B cell (primary cell): ENCODE results near the gene ALDOA. TPM values are rescaled to one million over a fixed set of nuclear protein-coding genes. Genes with fewer than 3 reads are reported as not detected.

Experiments used
- ATAC-seq: fragments of 200-7000 bp; cut with Tn5 transposase; one replicate; pipeline ENCODE4 v1.10.0; 2021; ENCODE audit warnings: low read depth, mild to moderate bottlenecking, moderate number of reproducible peaks, moderate library complexity
- CTCF ChIA-PET: fragments of 350-600 bp; sonication (Branson Sonifier 250); formaldehyde crosslinking; loops from one replicate; lab custom pipeline; 2021; ENCODE audit warnings: antibody characterized with exemption, inconsistent platforms; lab: Charles Lee
- POLR2A ChIA-PET: fragments of 350-600 bp; sonication (Branson Sonifier 250); formaldehyde crosslinking; loops from one replicate; lab custom pipeline; 2021; ENCODE audit warnings: antibody characterized with exemption; lab: Charles Lee
- DNase-seq: peaks from one replicate; pipeline ENCODE4 v3.0.0; 2013
- H2AFZ ChIP-seq: 2 replicates; pipeline ENCODE4 v1.6.1; 2012; ENCODE audit warnings: mild to moderate bottlenecking, low read depth, low read length; ENCODE audit not compliant: insufficient read depth, poor library complexity, severe bottlenecking
- H3K27ac ChIP-seq, 2 donors: 1 replicate in 1 of 2; 2 replicates in 1 of 2; pipeline ENCODE4 v1.5.1; 2012 to 2013; ENCODE audit warnings: low read length in 2 of 2, mild to moderate bottlenecking in 2 of 2, moderate library complexity in 1 of 2
- H3K27me3 ChIP-seq, 4 experiments: fragments of 200-600 bp in 1 of 4; sonication (generic) in 1 of 4; replicated peaks in 1 of 4; 1 replicate in 2 of 4; 2 replicates in 2 of 4; pipeline versions ENCODE4 v1.6.1 to v1.7.0; 2013 to 2016; ENCODE audit warnings: low read length in 3 of 4, mild to moderate bottlenecking in 2 of 4, mixed read lengths in 1 of 4, moderate library complexity in 1 of 4; ENCODE audit not compliant: insufficient read depth in 4 of 4, control insufficient read depth in 3 of 4; ENCODE audit errors: control extremely low read depth in 1 of 4
- H3K36me3 ChIP-seq, 2 experiments: replicated peaks in 1 of 2; 1 replicate in 1 of 2; 2 replicates in 1 of 2; pipeline versions ENCODE4 v1.6.1 to v1.7.1; 2013; ENCODE audit warnings: low read length in 1 of 2; ENCODE audit not compliant: insufficient read depth in 2 of 2, control insufficient read depth in 1 of 2; ENCODE audit errors: control extremely low read depth in 1 of 2, extremely low read depth in 1 of 2
- H3K4me1 ChIP-seq, 2 donors: fragments of 200-600 bp in 1 of 2; sonication (generic) in 1 of 2; 1 replicate in 1 of 2; 2 replicates in 1 of 2; pipeline versions ENCODE4 v1.5.1 to v1.6.1; 2013 to 2017; ENCODE audit warnings: low read length in 2 of 2; ENCODE audit not compliant: control insufficient read depth in 2 of 2, insufficient read depth in 2 of 2
- H3K4me2 ChIP-seq: replicated peaks from 2 replicates; pipeline ENCODE3; 2012; ENCODE audit warnings: mild to moderate bottlenecking, low read depth, low read length; ENCODE audit not compliant: poor library complexity, severe bottlenecking
- H3K4me3 ChIP-seq, 5 experiments: fragments of 200-600 bp in 1 of 5; sonication (generic) in 1 of 5; 1 replicate in 3 of 5; 2 replicates in 2 of 5; pipeline versions ENCODE4 v1.5.1 to v1.7.0; 2011 to 2016; ENCODE audit warnings: low read length in 4 of 5, mild to moderate bottlenecking in 4 of 5, low read depth in 2 of 5, control low read depth in 1 of 5, moderate library complexity in 1 of 5; ENCODE audit not compliant: insufficient read depth in 1 of 5; ENCODE audit errors: control extremely low read depth in 1 of 5, extremely low read depth in 1 of 5
- H3K79me2 ChIP-seq: fragments of 200-600 bp; sonication (generic); one replicate; pipeline ENCODE4 v1.6.0; 2016; ENCODE audit warnings: low read length; ENCODE audit not compliant: control insufficient read depth, insufficient read depth
- H3K9ac ChIP-seq: fragments of 200-600 bp; sonication (generic); 2 replicates; pipeline ENCODE4 v1.6.1; 2017; ENCODE audit warnings: mild to moderate bottlenecking, low read length, moderate library complexity
- H3K9me3 ChIP-seq, 3 donors: one replicate each; pipeline versions ENCODE4 v1.6.1 to v1.7.1; 2013; ENCODE audit warnings: low read length in 2 of 3; ENCODE audit not compliant: control insufficient read depth in 2 of 3, insufficient read depth in 1 of 3; ENCODE audit errors: control extremely low read depth in 1 of 3
- H4K20me1 ChIP-seq: 2 replicates; pipeline ENCODE4 v1.6.0; 2012; ENCODE audit warnings: mild to moderate bottlenecking, low read length; ENCODE audit not compliant: insufficient read depth, control insufficient read depth, poor library complexity, severe bottlenecking
- H3K27ac Mint-ChIP-seq: one replicate; pipeline ENCODE4 v1.8.0; 2021; ENCODE audit warnings: mixed read lengths
- H3K27me3 Mint-ChIP-seq: one replicate; pipeline ENCODE4 v1.8.0; 2021; ENCODE audit warnings: mixed read lengths
- H3K4me1 Mint-ChIP-seq: one replicate; pipeline ENCODE4 v1.8.0; 2021; ENCODE audit warnings: mixed read lengths
- H3K4me3 Mint-ChIP-seq: one replicate; pipeline ENCODE4 v1.8.0; 2021; ENCODE audit warnings: mixed read lengths
- H3K9me3 Mint-ChIP-seq: one replicate; pipeline ENCODE4 v1.8.0; 2022; ENCODE audit warnings: mixed read lengths; ENCODE audit not compliant: insufficient read depth
- CTCF ChIP-seq: fragments of 200-600 bp; IDR thresholded peaks from one replicate; pipeline ENCODE4 v1.8.0; 2022; ENCODE audit warnings: antibody characterized with exemption, mild to moderate bottlenecking
- EZH2 ChIP-seq: IDR thresholded peaks from 2 replicates; pipeline ENCODE4 v1.6.1; 2012; ENCODE audit warnings: borderline replicate concordance, low read depth, mild to moderate bottlenecking, moderate library complexity, low read length; ENCODE audit not compliant: insufficient read depth, poor library complexity, severe bottlenecking
- WGBS: methylation state at CpG from one replicate; pipeline ENCODE4 v1.1.5; 2013; ENCODE audit warnings: missing lambda C conversion rate; ENCODE audit not compliant: insufficient coverage; 5-methylcytosine and 5-hydroxymethylcytosine counted together
- intact Hi-C: fragments of 100-400 bp; cut with micrococcal nuclease; formaldehyde crosslinking; loops from one replicate; pipeline ENCODE4 v1.10.0; 2022
- polyA plus RNA-seq: library from polyadenylated mRNA; depleted of rRNA; stranded (reverse); fragments of >200 nt; gene quantifications from 2 replicates; pipeline ENCODE4 v1.2.3, GENCODE V29; 2012
- total RNA-seq, 2 donors: library from RNA; stranded (reverse); fragments of 120-200 nt in 1 of 2; gene quantifications; 1 replicate in 1 of 2; 2 replicates in 1 of 2; pipeline versions ENCODE4 v1.2.3 to v1.2.4, GENCODE V29; 2013 to 2022

ALDOA gene
- total and polyA plus RNA-seq, 2 donors (not counting 1 experiment from before 2014, with no cell fraction given): 329 to 343 TPM

- H3K4me3 Mint-ChIP-seq: no peak overlapping the region
- no peak for DNase-seq
- H3K27ac Mint-ChIP-seq: no peak overlapping the region
- Histone ChIP-seq H3K79me2 (no peaks in the 10 kb centered on the region), H3K27ac (no peak overlapping the region), H3K4me3 (no peak overlapping the region), H4K20me1 (no peaks in the 10 kb centered on the region), H3K27me3 (peaks cover 0 to 5% (median 0%) of the 10 kb centered on the region in 4 experiments), H3K36me3 (no peaks in the 10 kb centered on the region), H2AFZ (no peak overlapping the region), H3K9ac (no peak overlapping the region), H3K9me3 (no peaks in the 10 kb centered on the region), H3K4me1 (no peaks in the 10 kb centered on the region), H3K4me2 (no peak overlapping the region)
- no peak for ATAC-seq
- ChIA-PET POLR2A (no interaction called here), CTCF (no interaction called here)
- no peaks in the 10 kb centered on the region for H3K4me1 Mint-ChIP-seq
- no peaks in the 10 kb centered on the region for H3K9me3 Mint-ChIP-seq
- no CpG with 5 or more reads among the region's 1 CpG for WGBS
- TF ChIP-seq EZH2 (no peak), CTCF (no peak)
- intact Hi-C loops: no loop called here
- peaks cover 7% of the 10 kb centered on the region for H3K27me3 Mint-ChIP-seq
Measured at GRCh38 chr16:30046588-30046987, 19.0 kb upstream of the ALDOA start.

- CTCF ChIA-PET: interaction anchor here (1.0 to 1.1 kb wide), 2 partner anchors 42 to 360 kb away, joined by 3 to 4 read pairs; partner anchors contain the start of gene TBX6
- H3K4me3 ChIP-seq: no peak overlapping the region
- H3K27ac ChIP-seq: no peak overlapping the region
- H3K9ac ChIP-seq: no peak overlapping the region
- Mint-ChIP-seq H3K27ac (no peak overlapping the region), H3K9me3 (no peaks in the 10 kb centered on the region), H3K27me3 (peaks cover 7% of the 10 kb centered on the region), H3K4me1 (peaks cover 13% of the 10 kb centered on the region), H3K4me3 (no peak overlapping the region)
- H3K4me2 ChIP-seq: no peak overlapping the region
- no peaks in the 10 kb centered on the region for H3K9me3 ChIP-seq
- intact Hi-C loops: no loop called here
- no peaks in the 10 kb centered on the region for H4K20me1 ChIP-seq
- DNase-seq (no peak), ATAC-seq (no peak)
- H3K79me2 ChIP-seq: peaks cover 3% of the 10 kb centered on the region
- no peak overlapping the region for H2AFZ ChIP-seq
- WGBS: 98% methylated on average over 7 of the region's 8 CpGs
- peaks cover 5 to 12% of the 10 kb centered on the region in 2 donors for H3K4me1 ChIP-seq
- POLR2A ChIA-PET: no interaction called here
- no peaks in the 10 kb centered on the region for H3K36me3 ChIP-seq
- H3K27me3 ChIP-seq: peaks cover 0 to 5% (median 1%) of the 10 kb centered on the region in 4 experiments
- TF ChIP-seq CTCF: no peak
- no peak for TF ChIP-seq EZH2
Measured at GRCh38 chr16:30049871-30050270, 15.7 kb upstream of the ALDOA start.
